CMK (cell line): ENCODE measurements around the gene MAFB.

Source experiments
- DNase-seq: peaks from one replicate; pipeline ENCODE4 v3.0.0-alpha.2; 2010; ENCODE audit warnings: low read depth

Gene MAFB

GRCh38 chr20:40657526-40657925, 31.5 kb downstream of the MAFB start:
- DNase-seq = no peak

GRCh38 chr20:40655451-40655850, 33.6 kb downstream of the MAFB start:
- no peak for DNase-seq

- DNase-seq = no peak
Measured at GRCh38 chr20:40654876-40655275, 34.2 kb downstream of the MAFB start.

- DNase-seq = no peak
Measured at GRCh38 chr20:40652441-40652987, 36.5 kb downstream of the MAFB start.

- no peak for DNase-seq
Measured at GRCh38 chr20:40651151-40651550, 37.9 kb downstream of the MAFB start.

GRCh38 chr20:40650707-40651106, 38.3 kb downstream of the MAFB start:
- DNase-seq = no peak

- DNase-seq = no peak
Measured at GRCh38 chr20:40648210-40649072, 40.6 kb downstream of the MAFB start.

GRCh38 chr20:40646813-40647212, 42.2 kb downstream of the MAFB start:
- no peak for DNase-seq

- no peak for DNase-seq
Measured at GRCh38 chr20:40646361-40646760, 42.7 kb downstream of the MAFB start.

GRCh38 chr20:40644863-40645262, 44.2 kb downstream of the MAFB start:
- DNase-seq = no peak

- no peak for DNase-seq
Measured at GRCh38 chr20:40643891-40644290, 45.1 kb downstream of the MAFB start.

- no peak for DNase-seq
Measured at GRCh38 chr20:40641809-40642208, 47.2 kb downstream of the MAFB start.

- no peak for DNase-seq
Measured at GRCh38 chr20:40641202-40641601, 47.8 kb downstream of the MAFB start.

- no peak for DNase-seq
Measured at GRCh38 chr20:40640667-40641066, 48.4 kb downstream of the MAFB start.

GRCh38 chr20:40639676-40640355, 49.2 kb downstream of the MAFB start:
- no peak for DNase-seq

GRCh38 chr20:40639132-40639531, 49.9 kb downstream of the MAFB start:
- DNase-seq = no peak

GRCh38 chr20:40638414-40638813, 50.6 kb downstream of the MAFB start:
- no peak for DNase-seq

- DNase-seq = no peak
Measured at GRCh38 chr20:40637176-40637575, 51.9 kb downstream of the MAFB start.

GRCh38 chr20:40636486-40636885, 52.5 kb downstream of the MAFB start:
- DNase-seq = no peak

- no peak for DNase-seq
Measured at GRCh38 chr20:40635971-40636370, 53.1 kb downstream of the MAFB start.
